Ramos (cell line): ENCODE results near the gene PTPN14.

Experiments
- in situ Hi-C: fragments of 300-500 bp; cut with MboI; formaldehyde crosslinking; loops from one replicate; pipeline ENCODE4 v1.14.3; 2022; ENCODE audit warnings: low sequenced_read_pairs; ENCODE audit not compliant: unreplicated experiment

PTPN14 gene

GRCh38 chr1:214300149-214300780 is 251.1 kb downstream of the PTPN14 start:
- in situ Hi-C loops: no loop called here
